Measurements from ENCODE around the gene KRT38.

GRCh38 chr17:41468346-41468745 is 27.6 kb upstream of the KRT38 start:
- no peak for TF ChIP-seq CTCF (IDR thresholded peaks at IDR 0.05; ENCODE audit: low read depth, low read length, missing input control)
- TF ChIP-seq YY1 (IDR thresholded peaks at IDR 0.05), result no peak
- TF ChIP-seq TAF1 (conservative IDR thresholded peaks at IDR 0.05), result no peak
